ENCODE data around the gene MIEF2. TPM values are rescaled to one million over a fixed set of nuclear protein-coding genes. Genes with fewer than 3 reads are reported as not detected.

MIEF2 gene
- total and polyA plus RNA-seq, 12 donors = 4.1 to 46.6 (median 22.9) TPM

- H3K4me1 ChIP-seq (replicated peaks in 1 of 2) = peaks cover 16 to 23% of the 10 kb centered on the region in 2 donors
- no peaks in the 10 kb centered on the region for H3K27me3 ChIP-seq
- intact Hi-C loops (cut with DNase I) = loop anchor here in 1 of 2 donors (10.0 kb wide), 1 partner anchor 69 kb away; the partner anchor contains the start of gene ALKBH5
- no peaks in the 10 kb centered on the region for H3K9me3 ChIP-seq (replicated peaks in 1 of 3)
- no peak for DNase-seq
- no peak for TF ChIP-seq POLR2A (IDR thresholded peaks at IDR 0.05)
- TF ChIP-seq CTCF (IDR thresholded peaks at IDR 0.05) = no peak
- H3K4me3 ChIP-seq = no peak overlapping the region
- no peak overlapping the region for H3K27ac ChIP-seq
- WGBS, 4 donors = 75 to 82% (median 77%) methylated on average over 7 to 16 of the region's 16 CpGs
- peaks cover 0 to 85% of the 10 kb centered on the region in 2 donors for H3K36me3 ChIP-seq (replicated peaks in 1 of 2)
Measured at GRCh38 chr17:18253187-18253884, 7.1 kb upstream of the MIEF2 start.

- intact Hi-C loops (cut with DNase I) = loop anchor here in 1 of 2 donors (10.0 kb wide), 1 partner anchor 69 kb away; the partner anchor contains the start of gene ALKBH5
- TF ChIP-seq POLR2A (IDR thresholded peaks at IDR 0.05) = no peak
- no peak for TF ChIP-seq CTCF (IDR thresholded peaks at IDR 0.05)
- H3K27ac ChIP-seq = no peak overlapping the region
- H3K4me3 ChIP-seq = no peak overlapping the region
- WGBS, 4 donors = 84 to 94% (median 91%) methylated on average over 6 to 27 of the region's 27 CpGs
- no peaks in the 10 kb centered on the region for H3K9me3 ChIP-seq (replicated peaks in 1 of 3)
- no peak for DNase-seq
- no peaks in the 10 kb centered on the region for H3K27me3 ChIP-seq
- H3K36me3 ChIP-seq (replicated peaks in 1 of 2) = peaks cover 0 to 76% of the 10 kb centered on the region in 2 donors
- H3K4me1 ChIP-seq (replicated peaks in 1 of 2) = peaks cover 16 to 22% of the 10 kb centered on the region in 2 donors
Measured at GRCh38 chr17:18253947-18254821, 6.3 kb upstream of the MIEF2 start.

DNA sequence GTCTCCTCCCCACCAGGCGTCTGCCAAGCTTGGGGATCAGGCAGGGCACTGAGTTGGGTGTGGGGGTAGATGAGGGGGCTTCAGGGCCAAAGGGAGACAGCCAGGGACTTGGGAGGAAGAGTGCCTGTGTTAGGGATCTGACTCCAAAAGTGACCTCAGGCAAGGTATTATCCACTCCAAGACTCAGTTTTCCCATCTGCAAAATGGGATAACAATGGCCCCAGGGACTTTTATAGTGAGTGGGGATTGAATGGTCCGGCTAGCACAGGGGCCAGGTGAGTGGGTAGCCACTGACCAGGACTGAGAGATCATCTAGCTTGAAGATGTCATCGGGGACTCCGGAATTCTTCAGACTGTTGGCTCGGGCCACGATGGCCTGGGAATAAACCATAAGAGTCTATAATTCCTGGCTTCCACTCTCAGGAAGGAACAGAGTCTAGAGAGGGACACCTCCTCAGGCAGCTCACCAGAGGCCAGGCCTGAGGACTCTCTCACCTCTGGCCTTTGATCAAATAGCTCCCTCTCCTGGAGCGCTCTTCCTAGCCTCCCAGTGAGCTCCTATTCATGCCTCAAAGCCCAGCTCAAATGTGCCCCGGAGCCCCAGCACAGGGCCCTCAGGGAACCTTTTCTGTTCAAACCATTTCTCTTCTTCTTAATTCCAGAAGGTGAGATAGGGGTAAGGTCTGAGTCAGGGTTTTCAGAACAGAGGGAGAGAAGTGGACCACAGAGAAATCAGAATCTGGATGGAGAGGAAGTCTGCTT, 5.4 kb upstream of the MIEF2 start:
- Histone ChIP-seq H3K4me3 (no peak overlapping the region), H3K27ac (no peak overlapping the region), H3K36me3 (replicated peaks in 1 of 2) (peaks cover 0 to 67% of the 10 kb centered on the region in 2 donors), H3K27me3 (no peaks in the 10 kb centered on the region), H3K4me1 (replicated peaks in 1 of 2) (peaks cover 19 to 27% of the 10 kb centered on the region in 2 donors), H3K9me3 (replicated peaks in 1 of 3) (no peaks in the 10 kb centered on the region)
- intact Hi-C loops (cut with DNase I) = loop anchor here in 1 of 2 donors (10.0 kb wide), 1 partner anchor 70 kb away; the partner anchor contains the start of gene ALKBH5
- no peak for TF ChIP-seq CTCF (IDR thresholded peaks at IDR 0.05)
- no peak for TF ChIP-seq POLR2A (IDR thresholded peaks at IDR 0.05)
- 94 to 96% (median 95%) methylated on average over 8 of the region's 8 CpGs for WGBS, 4 donors
- DNase-seq = no peak
